GM10248 (cell line): ENCODE results near the gene ACP3.
"Not testable (repeated sequence)": the region's sequence is repeated elsewhere in the genome, so short reads cannot be mapped to it uniquely, and the experiment has no call there.

Experiments used
- CTCF ChIA-PET: fragments of 300-600 bp; sonication (Branson Sonifier 250); formaldehyde crosslinking; extraction: SDS; loops from one replicate; lab custom pipeline; 2021; ENCODE audit warnings: antibody characterized with exemption; lab: Yijun Ruan, JAX
- POLR2A ChIA-PET: fragments of 350-650 bp; sonication (Branson Sonifier 250); formaldehyde crosslinking; extraction: SDS; loops from one replicate; lab custom pipeline; 2020; ENCODE audit warnings: antibody characterized with exemption; lab: Yijun Ruan, JAX
- DNase-seq: peaks from one replicate; pipeline ENCODE4 v3.0.0; 2012; ENCODE audit errors: extremely low spot score
- CTCF ChIP-seq: IDR thresholded peaks from 2 replicates; pipeline ENCODE4 v1.5.1; 2012; ENCODE audit warnings: mild to moderate bottlenecking, low read depth; ENCODE audit errors: extremely low read depth, missing control alignments, control extremely low read depth

ACP3 gene

GRCh38 chr3:132382688-132383194 lies 65.5 kb downstream of the ACP3 start:
- ChIA-PET POLR2A (no interaction called here), CTCF (interaction anchor here (0.9 to 2.0 kb wide), 6 partner anchors 10 to 39 kb away, joined by 4 to 8 read pairs (median 5); no protein-coding TSS in a partner anchor)
- TF ChIP-seq CTCF: no peak
- no peak for DNase-seq

DNA sequence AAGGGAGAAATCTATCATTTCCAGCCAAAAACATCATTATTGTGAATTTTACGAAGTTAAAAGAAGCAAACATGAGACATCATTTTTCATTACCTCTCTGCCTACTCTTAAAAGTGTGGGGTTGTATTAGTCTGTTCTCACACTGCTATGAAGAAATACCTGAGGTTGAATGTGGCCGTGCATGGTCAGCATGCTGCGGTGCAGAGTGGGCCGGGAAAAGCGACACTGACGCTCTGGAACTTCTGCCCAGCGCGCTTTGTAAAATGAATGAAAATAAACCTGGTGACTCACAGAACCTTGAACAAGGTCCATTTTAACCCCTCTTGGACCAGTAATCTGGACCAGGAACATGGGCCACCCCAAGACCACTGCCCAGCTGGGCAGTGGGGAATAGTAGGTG lies 69.1 kb downstream of the ACP3 start:
- TF ChIP-seq CTCF: no peak
- POLR2A ChIA-PET: no interaction called here

DNA sequence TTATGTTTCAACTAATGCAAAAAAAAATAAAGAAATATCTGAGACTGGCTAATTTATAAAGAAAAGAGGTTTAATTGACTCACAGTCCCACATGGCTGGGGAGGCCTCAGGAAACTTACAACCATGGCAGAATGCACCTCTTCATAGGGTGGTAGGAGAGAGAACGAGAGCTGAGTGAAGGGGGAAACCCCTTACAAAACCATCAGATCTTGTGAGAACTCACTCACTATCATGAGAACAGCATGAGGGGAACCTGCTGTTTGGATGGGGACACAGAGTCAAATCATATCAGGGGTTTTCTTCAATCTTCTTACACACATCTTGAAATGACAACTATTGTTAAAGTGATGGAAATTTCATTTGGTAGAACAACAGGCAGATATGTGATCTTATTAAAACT lies 75.5 kb downstream of the ACP3 start:
- POLR2A ChIA-PET: not testable (repeated sequence)

More for the DNA sequence above, 69.1 kb downstream of the ACP3 start:
- CTCF ChIA-PET: no interaction called here
- no peak for DNase-seq

DNA sequence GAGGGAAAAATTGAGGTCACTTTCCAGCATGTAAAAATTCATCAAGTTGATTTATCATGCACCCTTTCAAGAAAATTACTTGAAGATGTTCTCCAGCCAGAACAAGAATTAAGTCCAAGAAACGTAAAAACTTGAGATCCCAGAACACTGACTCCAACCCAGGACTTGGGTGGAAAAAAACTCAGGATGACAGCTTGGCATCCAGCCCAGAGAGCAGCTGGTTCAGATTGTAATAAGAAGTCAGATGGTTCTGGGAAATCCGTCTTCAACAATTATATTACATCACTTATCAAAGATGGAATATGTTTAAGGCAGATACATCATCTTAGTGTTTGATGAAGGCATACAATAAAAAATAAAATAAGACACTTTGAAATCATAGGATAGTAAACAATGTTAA lies 77.1 kb downstream of the ACP3 start:
- ChIA-PET CTCF (interaction anchor here (13.5 kb wide), 1 partner anchor 41 kb away, joined by 404 read pairs; no protein-coding TSS in a partner anchor), POLR2A (no interaction called here)
- DNase-seq: no peak
- no peak for TF ChIP-seq CTCF

More for the DNA sequence above, 75.5 kb downstream of the ACP3 start:
- DNase-seq: peak; percentile 9
- CTCF ChIA-PET: interaction anchor here (0.8 to 1.6 kb wide), 3 partner anchors 8 to 21 kb away, joined by 3 to 4 read pairs (median 3); no protein-coding TSS in a partner anchor

DNA sequence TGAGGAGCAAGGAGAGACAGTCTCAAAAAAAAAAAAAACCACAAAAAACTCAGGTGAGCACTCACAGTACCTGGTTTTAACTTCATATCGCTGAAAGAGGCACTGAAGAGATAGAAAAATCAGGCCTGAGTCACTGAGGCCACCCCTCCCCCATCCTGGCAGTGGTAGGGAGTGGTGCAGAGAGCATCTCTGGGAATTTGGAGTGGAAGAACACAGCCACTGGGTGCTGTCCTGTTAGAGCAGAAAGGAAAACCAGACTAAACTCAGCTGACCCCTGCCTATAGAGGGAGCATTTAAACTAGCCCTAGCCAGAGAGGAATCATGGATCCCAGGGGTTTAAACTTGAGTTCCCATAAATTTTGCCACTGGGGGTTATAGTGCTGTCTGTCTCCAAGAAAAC lies 77.9 kb downstream of the ACP3 start:
- POLR2A ChIA-PET: no interaction called here
- TF ChIP-seq CTCF: no peak
- no peak for DNase-seq
- CTCF ChIA-PET: interaction anchor here (1.9 to 13.5 kb wide), 3 partner anchors 27 to 138 kb away, joined by 4 to 404 read pairs (median 45); no protein-coding TSS in a partner anchor

- POLR2A ChIA-PET: no interaction called here
- CTCF ChIA-PET: interaction anchor here (0.8 to 13.5 kb wide), 9 partner anchors 8 to 151 kb away, joined by 3 to 404 read pairs (median 5); no protein-coding TSS in a partner anchor
- DNase-seq: no peak
- TF ChIP-seq CTCF: no peak
Observed at GRCh38 chr3:132396255-132396654, 79.0 kb downstream of the ACP3 start.

GRCh38 chr3:132396776-132397175 lies 79.6 kb downstream of the ACP3 start:
- POLR2A ChIA-PET, DNase-seq: not testable (repeated sequence)
- CTCF ChIA-PET: interaction anchor here (0.8 to 13.5 kb wide), 12 partner anchors 8 to 151 kb away, joined by 3 to 404 read pairs (median 4); no protein-coding TSS in a partner anchor
